Smooth muscle cell (in vitro differentiated cells): ENCODE measurements around the gene ZNF277. TPM values are rescaled to one million over a fixed set of nuclear protein-coding genes. Genes with fewer than 3 reads are reported as not detected.
"Not testable (repeated sequence)": the region's sequence is repeated elsewhere in the genome, so short reads cannot be mapped to it uniquely, and the experiment has no call there.

Experiments
- DNase-seq: peaks from one replicate; lab custom pipeline; 2025; ENCODE audit not compliant: unreplicated experiment; lab: John Stamatoyannopoulos, UW
- H2AFZ ChIP-seq: fragments of 200-600 bp; sonication (generic); 2 replicates; pipeline ENCODE4 v1.6.0; 2016; ENCODE audit warnings: antibody characterized with exemption, low read depth, mild to moderate bottlenecking
- H3F3A ChIP-seq: fragments of 200-600 bp; sonication (generic); 2 replicates; pipeline ENCODE4 v1.6.0; 2017; ENCODE audit warnings: antibody characterized with exemption, low read depth
- H3K27ac ChIP-seq: fragments of 200-600 bp; sonication (generic); 2 replicates; pipeline ENCODE4 v1.5.1; 2016; ENCODE audit warnings: low read depth, mild to moderate bottlenecking
- H3K27me3 ChIP-seq: fragments of 200-600 bp; sonication (generic); 2 replicates; pipeline ENCODE4 v1.6.1; 2016; ENCODE audit warnings: low read depth, mild to moderate bottlenecking
- H3K36me3 ChIP-seq: fragments of 200-600 bp; sonication (generic); 2 replicates; pipeline ENCODE4 v1.5.1; 2016; ENCODE audit warnings: low read depth
- H3K4me1 ChIP-seq: fragments of 200-600 bp; sonication (generic); 2 replicates; pipeline ENCODE4 v1.5.1; 2016; ENCODE audit warnings: low read depth
- H3K4me2 ChIP-seq: fragments of 200-600 bp; sonication (generic); 2 replicates; pipeline ENCODE4 v1.6.0; 2016; ENCODE audit warnings: mild to moderate bottlenecking
- H3K4me3 ChIP-seq: fragments of 200-600 bp; sonication (generic); 2 replicates; pipeline ENCODE4 v1.5.1; 2016; ENCODE audit warnings: mild to moderate bottlenecking
- H3K79me2 ChIP-seq: fragments of 200-600 bp; sonication (generic); 2 replicates; pipeline ENCODE4 v1.6.0; 2016; ENCODE audit warnings: low read depth, mild to moderate bottlenecking
- H3K9ac ChIP-seq: fragments of 200-600 bp; sonication (generic); 2 replicates; pipeline ENCODE4 v1.6.0; 2016; ENCODE audit warnings: low read depth
- H3K9me3 ChIP-seq: fragments of 200-600 bp; sonication (generic); replicated peaks from 2 replicates; pipeline ENCODE4 v1.5.1; 2016; ENCODE audit warnings: low read depth
- H4K20me1 ChIP-seq: fragments of 200-600 bp; sonication (generic); 2 replicates; pipeline ENCODE4 v1.6.0; 2016; ENCODE audit warnings: low read depth
- WGBS: methylation state at CpG from one replicate; pipeline ENCODE4 v1.1.7; 2016; ENCODE audit warnings: low lambda C conversion rate; 5-methylcytosine and 5-hydroxymethylcytosine counted together
- polyA plus RNA-seq: library from polyadenylated mRNA; unstranded; fragments of >200 nt; fragmentation: Nextera tagmentation; extraction: Ambion mirVana; gene quantifications from 2 replicates; pipeline ENCODE4 v1.2.1, GENCODE V29; 2016
- total RNA-seq: library from RNA; depleted of rRNA; stranded (reverse); fragments of >200 nt; gene quantifications from 2 replicates; pipeline ENCODE4 v1.2.3, GENCODE V29; 2014
- TF ChIP-seq, protein P1 (sequence below): fragments of 200-600 bp; sonication (generic); IDR thresholded peaks from 2 replicates; pipeline ENCODE4 v1.5.1; 2017; ENCODE audit warnings: borderline replicate concordance, mild to moderate bottlenecking, antibody characterized with exemption; ENCODE audit not compliant: insufficient read depth, poor library complexity, severe bottlenecking

Gene ZNF277
- total and polyA plus RNA-seq, 2 experiments from 2014 or later = 8.4 to 28.0 TPM

DNA sequence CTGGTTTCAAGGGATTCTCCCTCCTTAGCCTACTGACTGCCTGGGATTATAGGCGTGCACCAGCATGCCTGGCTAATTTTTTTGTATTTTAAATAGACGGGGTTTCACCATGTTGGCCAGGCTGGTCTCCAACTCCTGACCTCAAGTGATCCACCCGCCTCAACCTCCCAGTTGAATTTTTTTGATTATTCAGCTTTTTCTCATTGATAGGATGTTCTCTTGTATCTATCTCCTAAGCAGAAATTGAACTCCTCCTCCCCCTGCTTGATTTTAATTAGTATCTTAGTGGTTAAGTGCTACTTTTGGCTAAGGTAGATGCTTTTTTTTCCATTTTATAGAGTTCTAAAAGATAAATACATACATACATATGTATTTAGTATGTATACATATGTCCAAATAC, 101.0 kb downstream of the ZNF277 start:
- DNase-seq = no peak
- Histone ChIP-seq H3K27ac (no peak overlapping the region), H3F3A (no peaks in the 10 kb centered on the region), H3K79me2 (no peaks in the 10 kb centered on the region), H3K9ac (no peak overlapping the region), H3K4me3 (no peak overlapping the region), H3K36me3 (no peaks in the 10 kb centered on the region), H3K27me3 (no peaks in the 10 kb centered on the region), H4K20me1 (no peaks in the 10 kb centered on the region), H3K9me3 (no peaks in the 10 kb centered on the region), H3K4me1 (no peaks in the 10 kb centered on the region), H2AFZ (no peak overlapping the region), H3K4me2 (no peak overlapping the region)
- 87% methylated on average over 3 of the region's 3 CpGs for WGBS
- TF ChIP-seq, protein P1, sequence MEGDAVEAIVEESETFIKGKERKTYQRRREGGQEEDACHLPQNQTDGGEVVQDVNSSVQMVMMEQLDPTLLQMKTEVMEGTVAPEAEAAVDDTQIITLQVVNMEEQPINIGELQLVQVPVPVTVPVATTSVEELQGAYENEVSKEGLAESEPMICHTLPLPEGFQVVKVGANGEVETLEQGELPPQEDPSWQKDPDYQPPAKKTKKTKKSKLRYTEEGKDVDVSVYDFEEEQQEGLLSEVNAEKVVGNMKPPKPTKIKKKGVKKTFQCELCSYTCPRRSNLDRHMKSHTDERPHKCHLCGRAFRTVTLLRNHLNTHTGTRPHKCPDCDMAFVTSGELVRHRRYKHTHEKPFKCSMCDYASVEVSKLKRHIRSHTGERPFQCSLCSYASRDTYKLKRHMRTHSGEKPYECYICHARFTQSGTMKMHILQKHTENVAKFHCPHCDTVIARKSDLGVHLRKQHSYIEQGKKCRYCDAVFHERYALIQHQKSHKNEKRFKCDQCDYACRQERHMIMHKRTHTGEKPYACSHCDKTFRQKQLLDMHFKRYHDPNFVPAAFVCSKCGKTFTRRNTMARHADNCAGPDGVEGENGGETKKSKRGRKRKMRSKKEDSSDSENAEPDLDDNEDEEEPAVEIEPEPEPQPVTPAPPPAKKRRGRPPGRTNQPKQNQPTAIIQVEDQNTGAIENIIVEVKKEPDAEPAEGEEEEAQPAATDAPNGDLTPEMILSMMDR = no peak

DNA sequence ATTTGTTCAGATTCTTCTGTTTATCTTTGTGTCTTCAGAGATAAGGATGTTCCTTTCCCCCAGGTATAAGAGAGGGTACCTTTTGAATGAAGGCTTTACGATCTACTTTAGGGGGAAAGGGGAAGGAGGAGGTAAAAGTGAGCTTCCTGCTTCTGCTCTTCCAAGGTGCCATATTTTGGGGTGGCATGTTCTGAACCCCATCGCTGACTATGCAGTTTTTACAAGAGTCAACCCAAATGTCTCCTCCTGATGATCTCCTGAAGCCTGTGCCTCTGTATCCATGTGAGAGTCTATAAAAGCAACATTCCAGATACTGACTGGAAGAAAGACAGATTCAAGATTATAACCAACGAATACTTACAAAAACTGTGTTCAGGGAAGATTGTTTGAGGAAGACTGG, 102.5 kb downstream of the ZNF277 start:
- H3K27ac ChIP-seq = no peak overlapping the region
- H3F3A ChIP-seq = no peaks in the 10 kb centered on the region
- no peaks in the 10 kb centered on the region for H3K79me2 ChIP-seq
- no peaks in the 10 kb centered on the region for H3K9me3 ChIP-seq
- no peaks in the 10 kb centered on the region for H3K36me3 ChIP-seq
- H3K4me1 ChIP-seq = no peaks in the 10 kb centered on the region
- no peaks in the 10 kb centered on the region for H3K27me3 ChIP-seq
- H3K4me2 ChIP-seq = no peak overlapping the region
- no peak overlapping the region for H3K4me3 ChIP-seq
- WGBS = 91% methylated on average over 3 of the region's 3 CpGs
- H4K20me1 ChIP-seq = no peaks in the 10 kb centered on the region
- H3K9ac ChIP-seq = no peak overlapping the region
- TF ChIP-seq, protein P1 = no peak
- DNase-seq = no peak
- no peak overlapping the region for H2AFZ ChIP-seq

DNA sequence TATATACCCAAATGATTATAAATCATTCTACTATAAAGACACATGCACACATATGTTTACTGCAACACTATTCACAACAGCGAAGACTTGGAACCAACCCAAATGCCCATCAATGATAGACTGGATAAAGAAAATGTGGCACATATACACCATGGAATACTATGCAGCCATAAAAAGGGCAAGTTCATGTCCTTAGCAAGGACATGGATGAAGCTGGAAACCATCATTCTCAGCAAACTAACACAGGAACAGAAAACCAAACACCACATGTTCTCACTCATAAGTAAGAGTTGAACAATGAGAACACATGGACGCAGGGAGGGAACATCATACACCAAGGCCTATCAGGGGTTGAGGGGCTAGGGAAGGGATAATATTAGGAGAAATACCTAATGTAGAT, 110.3 kb downstream of the ZNF277 start:
- H2AFZ ChIP-seq, H4K20me1 ChIP-seq, H3F3A ChIP-seq, H3K79me2 ChIP-seq, H3K36me3 ChIP-seq, H3K4me2 ChIP-seq, H3K9me3 ChIP-seq, H3K4me3 ChIP-seq, H3K9ac ChIP-seq, DNase-seq, H3K27me3 ChIP-seq, H3K27ac ChIP-seq, H3K4me1 ChIP-seq: not testable (repeated sequence)
- 85% methylated on average over 2 of the region's 2 CpGs for WGBS

DNA sequence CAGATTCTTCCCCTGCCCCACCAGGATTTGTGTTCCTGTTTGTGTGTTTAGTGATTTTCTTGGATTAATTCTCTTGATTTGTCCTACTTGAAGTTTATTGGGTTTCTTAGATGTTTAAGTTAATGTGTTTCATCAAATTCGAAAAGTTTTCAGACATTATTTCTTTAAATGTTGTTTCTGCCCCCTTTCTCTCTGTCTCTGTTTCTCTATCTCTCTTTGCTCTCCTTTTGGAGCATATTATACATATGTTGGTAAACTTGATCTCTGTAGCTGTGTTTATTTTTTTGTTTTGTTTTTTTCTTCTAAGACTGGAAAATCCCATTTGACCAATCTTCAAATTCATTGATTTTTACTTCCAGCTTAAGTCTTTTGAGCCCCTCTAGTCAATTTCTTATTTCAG, 115.6 kb downstream of the ZNF277 start:
- Histone ChIP-seq H2AFZ (no peak overlapping the region), H3F3A (no peaks in the 10 kb centered on the region), H3K36me3 (peaks cover 24% of the 10 kb centered on the region), H3K4me1 (no peaks in the 10 kb centered on the region), H3K4me2 (no peak overlapping the region), H4K20me1 (no peaks in the 10 kb centered on the region), H3K9ac (no peak overlapping the region), H3K27ac (no peak overlapping the region), H3K27me3 (no peaks in the 10 kb centered on the region), H3K9me3 (peaks cover 8% of the 10 kb centered on the region), H3K79me2 (no peaks in the 10 kb centered on the region), H3K4me3 (no peak overlapping the region)
- 100% methylated on average over 1 of the region's 1 CpG for WGBS
- TF ChIP-seq, protein P1 = no peak
- DNase-seq = no peak
